ENCODE measurements around the gene POMT2. TPM values are rescaled to one million over a fixed set of nuclear protein-coding genes. Genes with fewer than 3 reads are reported as not detected.

Gene POMT2
- polyA plus RNA-seq, 1 of the 3 experiments (the other 2 are of a cell fraction): 19.9 TPM

GRCh38 chr14:77260199-77260598 is 60.5 kb downstream of the POMT2 start:
- TF ChIP-seq RXRA (IDR thresholded peaks at IDR 0.05; ENCODE audit: borderline replicate concordance, low read depth): no peak
- TF ChIP-seq ZBTB33 (IDR thresholded peaks at IDR 0.05; ENCODE audit: borderline replicate concordance, low read depth): no peak
- TF ChIP-seq EP300 (IDR thresholded peaks at IDR 0.05; ENCODE audit: borderline replicate concordance in 1 of 2, low read depth in 1 of 2, low read length in 1 of 2): no peak
- no peak for TF ChIP-seq MEF2A (IDR thresholded peaks at IDR 0.05; ENCODE audit: borderline replicate concordance, low read depth)
- TF ChIP-seq FOSL2 (IDR thresholded peaks at IDR 0.05; ENCODE audit: borderline replicate concordance, low read depth): no peak
- no peak for TF ChIP-seq NRF1 (IDR thresholded peaks at IDR 0.05; ENCODE audit: low read depth, low read length)
- no peak for TF ChIP-seq EZH2phosphoT487 (IDR thresholded peaks at IDR 0.05; ENCODE audit: borderline replicate concordance, low read depth)
- TF ChIP-seq USF1 (IDR thresholded peaks at IDR 0.05; ENCODE audit: borderline replicate concordance, low read depth): no peak
- no peak for TF ChIP-seq FOXM1 (IDR thresholded peaks at IDR 0.05; ENCODE audit: low read depth)
- no peak for TF ChIP-seq SIN3A (IDR thresholded peaks at IDR 0.05; ENCODE audit: borderline replicate concordance, low read depth, low read length)
- no peak for TF ChIP-seq FOXJ3 (CRISPR knock-in tag; IDR thresholded peaks at IDR 0.05)
- TF ChIP-seq GATA2 (CRISPR knock-in tag; IDR thresholded peaks at IDR 0.05): no peak
- TF ChIP-seq NFIC (IDR thresholded peaks at IDR 0.05; ENCODE audit: borderline replicate concordance): no peak
- no peak for TF ChIP-seq USF2 (IDR thresholded peaks at IDR 0.05; ENCODE audit: borderline replicate concordance, low read depth, low read length)
- TF ChIP-seq SMC3 (IDR thresholded peaks at IDR 0.05; ENCODE audit: low read depth, low read length): no peak
- no peak for TF ChIP-seq POLR2AphosphoS5 (IDR thresholded peaks at IDR 0.05; ENCODE audit: low read depth, low read length)
- no peak for TF ChIP-seq IRF3 (IDR thresholded peaks at IDR 0.05; ENCODE audit: low read depth, low read length)
- no peak for TF ChIP-seq TEAD4 (IDR thresholded peaks at IDR 0.05; ENCODE audit: borderline replicate concordance, insufficient read depth)
- DNase-seq: no peak
- H3K27ac ChIP-seq (ENCODE audit: low read depth in 2 of 2, low read length in 1 of 2): no peak overlapping the region
- peaks cover 8% of the 10 kb centered on the region; the same call in 1 of the 2 replicates for H3K27me3 ChIP-seq (ENCODE audit: insufficient read depth)
- no peaks in the 10 kb centered on the region for H3K36me3 ChIP-seq (replicated peaks in 1 of 2; ENCODE audit: control insufficient read depth in 1 of 2, insufficient read depth in 2 of 2, low read length in 1 of 2)
- H3K4me2 ChIP-seq: no peak overlapping the region
- H3K4me1 ChIP-seq (ENCODE audit: control insufficient read depth in 1 of 2, insufficient read depth in 2 of 2, low read depth in 1 of 2, low read length in 1 of 2): no peaks in the 10 kb centered on the region; a peak in 1 of 4 replicates
- H4K20me1 ChIP-seq (ENCODE audit: insufficient read depth): no peaks in the 10 kb centered on the region
- no peaks in the 10 kb centered on the region for H3K9me3 ChIP-seq
- 68% methylated on average over 9 of the region's 11 CpGs for WGBS (ENCODE audit: low lambda C conversion rate)
- no peak overlapping the region for H3K9ac ChIP-seq
- H3K9me2 ChIP-seq: no peaks in the 10 kb centered on the region
- H3K79me2 ChIP-seq (ENCODE audit: insufficient read depth): no peaks in the 10 kb centered on the region
- no peak overlapping the region for H2AFZ ChIP-seq (ENCODE audit: low read depth)
- H3F3A ChIP-seq (replicated peaks; ENCODE audit: insufficient read depth): no peaks in the 10 kb centered on the region
- H3K4me3 ChIP-seq (ENCODE audit: low read depth in 2 of 2, low read length in 1 of 2): no peak overlapping the region
- POLR2A ChIA-PET: no interaction called here
- CTCF ChIA-PET: interaction anchor here (1.2 kb wide), 1 partner anchor 55 kb away, joined by 5 read pairs; no protein-coding TSS in a partner anchor

Data from SK-N-SH (cell line).